ENCODE results near the gene BTK.
"Not testable (repeated sequence)": the region's sequence is repeated elsewhere in the genome, so short reads cannot be mapped to it uniquely, and the experiment has no call there.

The BTK gene

GRCh38 chrX:101337776-101338271 is 48.2 kb downstream of the BTK start:
- Histone ChIP-seq H3K14ac (ENCODE audit: low read length) (no peak overlapping the region), H3K23ac (ENCODE audit: low read depth, low read length, poor library complexity) (no peak overlapping the region), H3K4me3 (ENCODE audit: low read length in 2 of 2) (no peak overlapping the region), H4K91ac (ENCODE audit: low read depth, low read length, poor library complexity) (no peak overlapping the region), H4K8ac (ENCODE audit: low read depth, low read length) (no peak overlapping the region), H3K4ac (ENCODE audit: low read length) (no peak overlapping the region), H2BK12ac (ENCODE audit: low read length) (no peak overlapping the region), H2AK5ac (ENCODE audit: low read depth, low read length) (no peak overlapping the region), H2AFZ (ENCODE audit: low read length) (no peak overlapping the region), H2BK120ac (ENCODE audit: low read depth, low read length) (no peak overlapping the region), H3K79me1 (ENCODE audit: low read depth, low read length) (no peaks in the 10 kb centered on the region), H3K4me1 (ENCODE audit: control insufficient read depth in 2 of 2, insufficient read depth in 1 of 2, low read depth in 1 of 2, low read length in 2 of 2) (no peaks in the 10 kb centered on the region), H3K27ac (replicated peaks; ENCODE audit: low read length) (no peak overlapping the region), H3K18ac (ENCODE audit: low read length) (no peak overlapping the region), H3K4me2 (ENCODE audit: insufficient read depth, low read length, poor library complexity, severe bottlenecking) (no peak overlapping the region), H3K36me3 (replicated peaks in 1 of 2; ENCODE audit: control insufficient read depth in 2 of 2, insufficient read depth in 2 of 2, low read length in 2 of 2) (no peaks in the 10 kb centered on the region), H2BK5ac (ENCODE audit: low read length) (no peak overlapping the region), H3K9me3 (replicated peaks in 1 of 2; ENCODE audit: control insufficient read depth in 2 of 2, insufficient read depth in 1 of 2, low read depth in 1 of 2, low read length in 2 of 2) (no peaks in the 10 kb centered on the region), H3K27me3 (ENCODE audit: control insufficient read depth in 3 of 3, insufficient read depth in 3 of 3, low read depth in 1 of 3, low read length in 3 of 3) (no peaks in the 10 kb centered on the region), H3K9ac (ENCODE audit: low read depth, low read length, poor library complexity) (no peak overlapping the region), H2BK15ac (ENCODE audit: low read length) (no peak overlapping the region)
- no CpG with 5 or more reads among the region's 4 CpGs for WGBS, 2 donors (ENCODE audit: extremely low coverage in 2 of 2, insufficient read length in 2 of 2, insufficient replicate concordance in 1 of 2)
- DNase-seq (ENCODE audit: low spot score) = no peak

- not testable (repeated sequence) for H3K23ac ChIP-seq (ENCODE audit: low read depth, low read length, poor library complexity); H3K9ac ChIP-seq (ENCODE audit: low read depth, low read length, poor library complexity); H3K4ac ChIP-seq (ENCODE audit: low read length); H3K14ac ChIP-seq (ENCODE audit: low read length); H3K27me3 ChIP-seq (ENCODE audit: control insufficient read depth in 3 of 3, insufficient read depth in 3 of 3, low read depth in 1 of 3, low read length in 3 of 3); DNase-seq (ENCODE audit: low spot score); H4K8ac ChIP-seq (ENCODE audit: low read depth, low read length); H3K79me1 ChIP-seq (ENCODE audit: low read depth, low read length); H2BK15ac ChIP-seq (ENCODE audit: low read length); H3K36me3 ChIP-seq (replicated peaks in 1 of 2; ENCODE audit: control insufficient read depth in 2 of 2, insufficient read depth in 2 of 2, low read length in 2 of 2); H3K4me1 ChIP-seq (ENCODE audit: control insufficient read depth in 2 of 2, insufficient read depth in 1 of 2, low read depth in 1 of 2, low read length in 2 of 2); H2BK5ac ChIP-seq (ENCODE audit: low read length); H4K91ac ChIP-seq (ENCODE audit: low read depth, low read length, poor library complexity); H3K27ac ChIP-seq (replicated peaks; ENCODE audit: low read length); H3K4me3 ChIP-seq (ENCODE audit: low read length in 2 of 2); H3K18ac ChIP-seq (ENCODE audit: low read length); H2BK120ac ChIP-seq (ENCODE audit: low read depth, low read length); H2BK12ac ChIP-seq (ENCODE audit: low read length); H3K4me2 ChIP-seq (ENCODE audit: insufficient read depth, low read length, poor library complexity, severe bottlenecking); H3K9me3 ChIP-seq (replicated peaks in 1 of 2; ENCODE audit: control insufficient read depth in 2 of 2, insufficient read depth in 1 of 2, low read depth in 1 of 2, low read length in 2 of 2); H2AK5ac ChIP-seq (ENCODE audit: low read depth, low read length); H2AFZ ChIP-seq (ENCODE audit: low read length)
- no CpG with 5 or more reads among the region's 7 CpGs for WGBS, 2 donors (ENCODE audit: extremely low coverage in 2 of 2, insufficient read length in 2 of 2, insufficient replicate concordance in 1 of 2)
These were observed 51.7 kb downstream of the BTK start for GRCh38 chrX:101334310-101334709.

GRCh38 chrX:101326600-101326999 is 59.4 kb downstream of the BTK start:
- not testable (repeated sequence) for H2BK5ac ChIP-seq (ENCODE audit: low read length); H3K14ac ChIP-seq (ENCODE audit: low read length); H2BK15ac ChIP-seq (ENCODE audit: low read length); H3K4me1 ChIP-seq (ENCODE audit: control insufficient read depth in 2 of 2, insufficient read depth in 1 of 2, low read depth in 1 of 2, low read length in 2 of 2); H3K4me2 ChIP-seq (ENCODE audit: insufficient read depth, low read length, poor library complexity, severe bottlenecking); H3K27me3 ChIP-seq (ENCODE audit: control insufficient read depth in 3 of 3, insufficient read depth in 3 of 3, low read depth in 1 of 3, low read length in 3 of 3); H4K91ac ChIP-seq (ENCODE audit: low read depth, low read length, poor library complexity); H3K18ac ChIP-seq (ENCODE audit: low read length); H3K79me1 ChIP-seq (ENCODE audit: low read depth, low read length); H2AFZ ChIP-seq (ENCODE audit: low read length); H2BK120ac ChIP-seq (ENCODE audit: low read depth, low read length); H3K23ac ChIP-seq (ENCODE audit: low read depth, low read length, poor library complexity); H4K8ac ChIP-seq (ENCODE audit: low read depth, low read length); DNase-seq (ENCODE audit: low spot score); H3K9me3 ChIP-seq (replicated peaks in 1 of 2; ENCODE audit: control insufficient read depth in 2 of 2, insufficient read depth in 1 of 2, low read depth in 1 of 2, low read length in 2 of 2); H3K36me3 ChIP-seq (replicated peaks in 1 of 2; ENCODE audit: control insufficient read depth in 2 of 2, insufficient read depth in 2 of 2, low read length in 2 of 2); H3K9ac ChIP-seq (ENCODE audit: low read depth, low read length, poor library complexity); H2BK12ac ChIP-seq (ENCODE audit: low read length); H2AK5ac ChIP-seq (ENCODE audit: low read depth, low read length); H3K27ac ChIP-seq (replicated peaks; ENCODE audit: low read length); H3K4ac ChIP-seq (ENCODE audit: low read length); H3K4me3 ChIP-seq (ENCODE audit: low read length in 2 of 2)
- no CpG with 5 or more reads among the region's 3 CpGs for WGBS, 2 donors (ENCODE audit: extremely low coverage in 2 of 2, insufficient read length in 2 of 2, insufficient replicate concordance in 1 of 2)

GRCh38 chrX:101303790-101304189 is 82.2 kb downstream of the BTK start:
- Histone ChIP-seq H2AK5ac (ENCODE audit: low read depth, low read length) (no peak overlapping the region), H2BK15ac (ENCODE audit: low read length) (no peak overlapping the region), H3K18ac (ENCODE audit: low read length) (no peak overlapping the region), H3K27me3 (ENCODE audit: control insufficient read depth in 3 of 3, insufficient read depth in 3 of 3, low read depth in 1 of 3, low read length in 3 of 3) (no peaks in the 10 kb centered on the region), H4K91ac (ENCODE audit: low read depth, low read length, poor library complexity) (no peak overlapping the region), H4K8ac (ENCODE audit: low read depth, low read length) (no peak overlapping the region), H3K23ac (ENCODE audit: low read depth, low read length, poor library complexity) (no peak overlapping the region), H3K4me2 (ENCODE audit: insufficient read depth, low read length, poor library complexity, severe bottlenecking) (no peak overlapping the region), H3K4ac (ENCODE audit: low read length) (no peak overlapping the region), H3K27ac (replicated peaks; ENCODE audit: low read length) (no peak overlapping the region), H2AFZ (ENCODE audit: low read length) (no peak overlapping the region), H2BK120ac (ENCODE audit: low read depth, low read length) (no peak overlapping the region), H3K9ac (ENCODE audit: low read depth, low read length, poor library complexity) (no peak overlapping the region), H3K79me1 (ENCODE audit: low read depth, low read length) (no peaks in the 10 kb centered on the region), H2BK12ac (ENCODE audit: low read length) (no peak overlapping the region), H3K4me1 (ENCODE audit: control insufficient read depth in 2 of 2, insufficient read depth in 1 of 2, low read depth in 1 of 2, low read length in 2 of 2) (no peaks in the 10 kb centered on the region), H3K14ac (ENCODE audit: low read length) (no peak overlapping the region), H2BK5ac (ENCODE audit: low read length) (no peak overlapping the region), H3K36me3 (replicated peaks in 1 of 2; ENCODE audit: control insufficient read depth in 2 of 2, insufficient read depth in 2 of 2, low read length in 2 of 2) (no peaks in the 10 kb centered on the region), H3K4me3 (ENCODE audit: low read length in 2 of 2) (no peak overlapping the region), H3K9me3 (replicated peaks in 1 of 2; ENCODE audit: control insufficient read depth in 2 of 2, insufficient read depth in 1 of 2, low read depth in 1 of 2, low read length in 2 of 2) (no peaks in the 10 kb centered on the region)
- no peak for DNase-seq (ENCODE audit: low spot score)
- WGBS, 2 donors (ENCODE audit: extremely low coverage in 2 of 2, insufficient read length in 2 of 2, insufficient replicate concordance in 1 of 2) = no CpG with 5 or more reads among the region's 1 CpG
